Gastrocnemius medialis (tissue), 4 donors: Measurements from ENCODE around the gene TMEM243. TPM values are rescaled to one million over a fixed set of nuclear protein-coding genes. Genes with fewer than 3 reads are reported as not detected.

Experiments used
- ATAC-seq, 2 donors: fragments of 150-250 bp; one replicate each; pipeline ENCODE4 v1.9.1; 2016
- DNase-seq, 2 donors: peaks; one replicate each; pipeline ENCODE4 v3.0.0-alpha.2; 2019
- H3K27ac ChIP-seq, 4 donors: fragments of 200-600 bp; sonication (generic); 1 replicate in 1 of 4; 2 replicates in 3 of 4; pipeline ENCODE4 v1.5.1; 2016 to 2018; ENCODE audit warnings: mild to moderate bottlenecking in 2 of 4, moderate library complexity in 1 of 4
- H3K27me3 ChIP-seq, 3 donors: fragments of 200-600 bp; sonication (generic) in 2 of 3; 1 replicate in 1 of 3; 2 replicates in 2 of 3; pipeline versions ENCODE4 v1.5.1 to v1.6.0; 2016 to 2019; ENCODE audit warnings: mild to moderate bottlenecking in 1 of 3, moderate library complexity in 1 of 3
- H3K36me3 ChIP-seq, 2 donors: fragments of 200-600 bp; sonication (generic) in 1 of 2; one replicate each; pipeline ENCODE4 v1.5.1; 2017 to 2018
- H3K4me1 ChIP-seq, 2 donors: fragments of 200-600 bp; sonication (generic) in 1 of 2; one replicate each; pipeline ENCODE4 v1.5.1; 2016 to 2017; ENCODE audit warnings: mild to moderate bottlenecking in 2 of 2
- H3K4me3 ChIP-seq, 4 donors: fragments of 200-600 bp; sonication (generic) in 3 of 4; 1 replicate in 1 of 4; 2 replicates in 3 of 4; pipeline ENCODE4 v1.5.1; 2016 to 2019; ENCODE audit warnings: mild to moderate bottlenecking in 2 of 4
- H3K9me3 ChIP-seq, 3 donors: fragments of 200-600 bp; sonication (generic) in 2 of 3; 1 replicate in 1 of 3; 2 replicates in 2 of 3; pipeline ENCODE4 v1.5.1; 2016 to 2019
- POLR2A ChIP-seq, 2 donors: fragments of 450-650 bp; IDR thresholded peaks; one replicate each; pipeline ENCODE4 v1.6.1; 2017; ENCODE audit warnings: antibody characterized with exemption in 2 of 2, mild to moderate bottlenecking in 2 of 2, moderate library complexity in 2 of 2
- in situ Hi-C, 4 donors: fragments of 200-750 bp; cut with MboI; loops; one replicate each; pipeline versions ENCODE4 v1.15.0 to v1.8.0; 2017; ENCODE audit warnings: low sequenced_read_pairs in 4 of 4
- intact Hi-C: fragments of 100-400 bp; cut with DNase I; formaldehyde crosslinking; loops from one replicate; pipeline ENCODE4 v1.15.1; 2023; ENCODE audit warnings: low total_unique reads
- total RNA-seq, 4 donors: library from RNA; depleted of rRNA; stranded (reverse); fragments of >200 nt; gene quantifications; one replicate each; pipeline versions ENCODE4 v1.1.0 to v1.2.3, GENCODE V29; 2016
- TF ChIP-seq, protein P1 (sequence below), 5 experiments: fragments of 450-650 bp in 3 of 5; fragments of 200-600 bp in 2 of 5; sonication (generic) in 2 of 5; IDR thresholded peaks in 4 of 5; conservative IDR thresholded peaks in 1 of 5; 1 replicate in 4 of 5; 2 replicates in 1 of 5; pipeline ENCODE4 v1.5.1; 2016 to 2019; ENCODE audit warnings: antibody characterized with exemption in 5 of 5, mild to moderate bottlenecking in 3 of 5, moderate library complexity in 3 of 5

The TMEM243 gene
- total RNA-seq, 4 donors from 2014 or later = 2.8 to 6.5 (median 4.1) TPM

DNA sequence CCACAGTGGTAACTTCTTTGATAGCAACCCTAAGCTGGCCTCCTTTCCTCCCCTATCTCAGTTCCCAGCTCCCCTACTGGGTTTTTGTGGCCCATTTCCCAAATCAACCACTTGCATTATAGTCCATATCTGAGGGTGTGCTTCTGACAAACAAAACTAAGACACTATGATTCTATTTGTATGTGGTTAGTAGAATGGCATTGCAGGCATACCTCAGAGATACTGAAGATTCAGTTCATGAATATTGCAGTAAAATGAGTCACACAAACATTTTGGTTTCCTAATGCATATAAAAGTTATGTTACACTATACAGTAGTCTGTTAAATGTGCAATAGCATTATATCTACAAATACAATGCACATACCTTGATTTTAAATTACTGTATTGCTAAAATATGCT lies 15.4 kb upstream of the TMEM243 start:
- Histone ChIP-seq H3K4me3 (no peak overlapping the region), H3K36me3 (no peaks in the 10 kb centered on the region), H3K4me1 (peaks cover 4 to 7% of the 10 kb centered on the region in 2 donors), H3K9me3 (no peaks in the 10 kb centered on the region), H3K27ac (no peak overlapping the region), H3K27me3 (no peaks in the 10 kb centered on the region)
- TF ChIP-seq, protein P1, sequence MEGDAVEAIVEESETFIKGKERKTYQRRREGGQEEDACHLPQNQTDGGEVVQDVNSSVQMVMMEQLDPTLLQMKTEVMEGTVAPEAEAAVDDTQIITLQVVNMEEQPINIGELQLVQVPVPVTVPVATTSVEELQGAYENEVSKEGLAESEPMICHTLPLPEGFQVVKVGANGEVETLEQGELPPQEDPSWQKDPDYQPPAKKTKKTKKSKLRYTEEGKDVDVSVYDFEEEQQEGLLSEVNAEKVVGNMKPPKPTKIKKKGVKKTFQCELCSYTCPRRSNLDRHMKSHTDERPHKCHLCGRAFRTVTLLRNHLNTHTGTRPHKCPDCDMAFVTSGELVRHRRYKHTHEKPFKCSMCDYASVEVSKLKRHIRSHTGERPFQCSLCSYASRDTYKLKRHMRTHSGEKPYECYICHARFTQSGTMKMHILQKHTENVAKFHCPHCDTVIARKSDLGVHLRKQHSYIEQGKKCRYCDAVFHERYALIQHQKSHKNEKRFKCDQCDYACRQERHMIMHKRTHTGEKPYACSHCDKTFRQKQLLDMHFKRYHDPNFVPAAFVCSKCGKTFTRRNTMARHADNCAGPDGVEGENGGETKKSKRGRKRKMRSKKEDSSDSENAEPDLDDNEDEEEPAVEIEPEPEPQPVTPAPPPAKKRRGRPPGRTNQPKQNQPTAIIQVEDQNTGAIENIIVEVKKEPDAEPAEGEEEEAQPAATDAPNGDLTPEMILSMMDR (IDR thresholded peaks at IDR 0.05 in 4 of 5, conservative IDR thresholded peaks at IDR 0.05 in 1 of 5) = no peak
- TF ChIP-seq POLR2A (IDR thresholded peaks at IDR 0.05) = no peak
- no peak for DNase-seq
- in situ Hi-C loops (loop anchor here in 3 of 4 donors (5.0 to 25.0 kb wide), 3 partner anchors 298 to 310 kb away; no protein-coding TSS in a partner anchor), intact Hi-C loops (loop anchor here (5.0 kb wide), 1 partner anchor 178 kb away; the partner anchor contains the start of gene ELAPOR2)
- no peak for ATAC-seq

DNA sequence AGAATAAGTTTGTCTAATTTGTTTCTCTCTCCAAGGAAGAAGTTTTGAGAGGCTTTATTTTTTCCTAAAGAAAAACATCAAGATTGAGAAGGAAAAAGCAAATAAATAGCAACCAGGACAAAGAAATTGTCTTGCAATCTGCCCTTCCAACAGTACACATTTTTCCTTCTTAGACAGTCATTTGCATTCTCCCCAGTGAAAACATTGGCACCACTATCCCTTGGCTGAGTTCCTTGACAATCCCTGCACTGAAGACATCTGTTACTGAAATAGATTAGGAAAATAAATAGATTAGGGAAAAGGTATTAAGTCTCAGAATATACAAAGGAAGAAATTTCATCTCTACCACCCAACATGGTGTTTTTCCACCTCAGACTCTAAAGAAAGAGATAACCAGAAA lies 12.2 kb upstream of the TMEM243 start:
- DNase-seq = no peak
- in situ Hi-C loops (loop anchor here in 3 of 4 donors (5.0 to 25.0 kb wide), 3 partner anchors 294 to 307 kb away; no protein-coding TSS in a partner anchor), intact Hi-C loops (no loop called here)
- ATAC-seq = no peak
- Histone ChIP-seq H3K27ac (no peak overlapping the region), H3K9me3 (no peaks in the 10 kb centered on the region), H3K27me3 (no peaks in the 10 kb centered on the region), H3K4me3 (no peak overlapping the region), H3K4me1 (peaks cover 4 to 7% of the 10 kb centered on the region in 2 donors), H3K36me3 (no peaks in the 10 kb centered on the region)
- no peak for TF ChIP-seq POLR2A (IDR thresholded peaks at IDR 0.05)
- TF ChIP-seq, protein P1 (IDR thresholded peaks at IDR 0.05 in 4 of 5, conservative IDR thresholded peaks at IDR 0.05 in 1 of 5) = no peak

DNA sequence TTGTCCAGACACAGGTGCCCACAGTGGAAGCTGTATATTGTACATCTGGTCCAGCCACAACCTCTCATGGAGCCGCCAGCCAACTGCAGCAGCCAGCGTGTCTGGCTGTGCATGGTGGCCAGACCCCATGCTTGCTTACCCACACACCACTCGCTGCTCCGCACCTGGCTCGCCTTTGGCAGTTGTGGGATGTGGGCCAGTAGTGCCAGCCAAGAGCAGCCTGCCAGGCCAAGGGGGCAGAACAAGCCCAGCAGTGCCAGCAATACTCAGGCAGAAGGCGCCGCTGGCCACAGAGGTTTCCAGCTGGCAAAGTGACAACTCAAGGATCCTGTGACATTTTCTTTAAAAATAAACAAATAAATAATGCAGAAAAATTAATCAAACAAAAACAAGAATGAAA lies 11.7 kb upstream of the TMEM243 start:
- H3K9me3 ChIP-seq = no peaks in the 10 kb centered on the region
- H3K4me1 ChIP-seq = peaks cover 4 to 7% of the 10 kb centered on the region in 2 donors
- intact Hi-C loops (no loop called here), in situ Hi-C loops (loop anchor here in 3 of 4 donors (5.0 to 25.0 kb wide), 3 partner anchors 294 to 306 kb away; no protein-coding TSS in a partner anchor)
- no peak overlapping the region for H3K27ac ChIP-seq
- H3K36me3 ChIP-seq = no peaks in the 10 kb centered on the region
- H3K4me3 ChIP-seq = no peak overlapping the region
- DNase-seq (no peak), ATAC-seq (no peak)
- TF ChIP-seq POLR2A (IDR thresholded peaks at IDR 0.05) = no peak
- TF ChIP-seq, protein P1 (IDR thresholded peaks at IDR 0.05 in 4 of 5, conservative IDR thresholded peaks at IDR 0.05 in 1 of 5) = no peak
- H3K27me3 ChIP-seq = no peaks in the 10 kb centered on the region

DNA sequence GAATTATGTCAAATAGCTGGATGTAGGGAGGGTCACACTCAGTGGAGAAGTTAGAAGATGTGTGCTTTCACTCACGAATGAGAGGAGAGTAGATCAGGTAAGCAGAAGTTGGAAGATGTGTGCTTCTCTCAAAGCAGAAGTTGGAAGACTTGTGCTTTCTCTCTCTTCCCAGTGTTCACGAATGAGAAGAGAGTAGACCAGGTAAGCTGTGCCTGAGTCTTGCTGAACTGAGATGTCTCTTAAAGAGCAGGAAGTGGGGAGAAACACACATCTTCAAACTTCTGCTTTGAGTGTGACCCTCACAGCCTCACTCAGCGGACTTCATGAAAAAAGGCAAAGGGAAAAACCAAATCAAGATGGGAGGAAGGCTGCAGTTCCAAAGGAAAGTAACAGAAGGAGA lies 7.0 kb upstream of the TMEM243 start:
- DNase-seq = no peak
- TF ChIP-seq, protein P1 (IDR thresholded peaks at IDR 0.05 in 4 of 5, conservative IDR thresholded peaks at IDR 0.05 in 1 of 5) = no peak
- no peak for TF ChIP-seq POLR2A (IDR thresholded peaks at IDR 0.05)
- no peak overlapping the region for H3K27ac ChIP-seq
- H3K36me3 ChIP-seq = no peaks in the 10 kb centered on the region
- no peak overlapping the region for H3K4me3 ChIP-seq
- intact Hi-C loops (no loop called here), in situ Hi-C loops (loop anchor here in 2 of 4 donors (10.0 to 25.0 kb wide), 2 partner anchors 289 to 302 kb away; no protein-coding TSS in a partner anchor)
- no peaks in the 10 kb centered on the region for H3K9me3 ChIP-seq
- ATAC-seq = no peak
- H3K4me1 ChIP-seq = peaks cover 3 to 7% of the 10 kb centered on the region in 2 donors
- H3K27me3 ChIP-seq = no peaks in the 10 kb centered on the region
